Epithelial cell of proximal tubule (primary cell): ENCODE results near the gene ATP2A1. TPM values are rescaled to one million over a fixed set of nuclear protein-coding genes. Genes with fewer than 3 reads are reported as not detected.

ENCODE experiments used
- DNase-seq: peaks from one replicate; pipeline ENCODE4 v3.0.0-alpha.2; 2011; ENCODE audit warnings: low read depth
- H3K4me3 ChIP-seq: 2 replicates; pipeline ENCODE4 v1.5.1; 2011; ENCODE audit warnings: low read depth, mild to moderate bottlenecking, low read length
- CTCF ChIP-seq: conservative IDR thresholded peaks from 2 replicates; pipeline ENCODE4 v1.5.1; 2012; ENCODE audit warnings: low read depth, mild to moderate bottlenecking, low read length
- total RNA-seq: library from RNA; depleted of rRNA; stranded (reverse); fragments of >200 nt; gene quantifications from 2 replicates; pipeline ENCODE4 v1.2.3, GENCODE V29; 2015

The ATP2A1 gene
- total RNA-seq, 1 donor from 2014 or later, result 0.92 TPM

- no peak overlapping the region for H3K4me3 ChIP-seq
- no peak for DNase-seq
- no peak for TF ChIP-seq CTCF
These were observed 51.9 kb downstream of the ATP2A1 start for GRCh38 chr16:28930203-28930602.

GRCh38 chr16:28930652-28931051, 52.4 kb downstream of the ATP2A1 start:
- no peak for TF ChIP-seq CTCF
- DNase-seq, result no peak
- no peak overlapping the region for H3K4me3 ChIP-seq

- TF ChIP-seq CTCF, result no peak
- H3K4me3 ChIP-seq, result no peak within 1 kb of the TSS
- DNase-seq, result no peak
These were observed 53.5 kb downstream of the ATP2A1 start, which contains the start of gene CD19 for GRCh38 chr16:28931801-28932225. Gene CD19, plus strand, starts transcription at chr16:28931971. Its CDS starts 30 bp downstream, at chr16:28932001.

- no peak for TF ChIP-seq CTCF
- H3K4me3 ChIP-seq, result no peak overlapping the region
- no peak for DNase-seq
These were observed 54.3 kb downstream of the ATP2A1 start for GRCh38 chr16:28932339-28933141.

- no peak for TF ChIP-seq CTCF
- no peak for DNase-seq
These were observed 54.9 kb downstream of the ATP2A1 start for GRCh38 chr16:28933171-28933570.

GRCh38 chr16:28935346-28935745, 57.1 kb downstream of the ATP2A1 start:
- no peak for DNase-seq
- no peak overlapping the region for H3K4me3 ChIP-seq
- no peak for TF ChIP-seq CTCF

More at GRCh38 chr16:28933171-28933570, 54.9 kb downstream of the ATP2A1 start:
- no peak overlapping the region for H3K4me3 ChIP-seq
